ENCODE results near the gene NR2F6.

The NR2F6 gene

DNA sequence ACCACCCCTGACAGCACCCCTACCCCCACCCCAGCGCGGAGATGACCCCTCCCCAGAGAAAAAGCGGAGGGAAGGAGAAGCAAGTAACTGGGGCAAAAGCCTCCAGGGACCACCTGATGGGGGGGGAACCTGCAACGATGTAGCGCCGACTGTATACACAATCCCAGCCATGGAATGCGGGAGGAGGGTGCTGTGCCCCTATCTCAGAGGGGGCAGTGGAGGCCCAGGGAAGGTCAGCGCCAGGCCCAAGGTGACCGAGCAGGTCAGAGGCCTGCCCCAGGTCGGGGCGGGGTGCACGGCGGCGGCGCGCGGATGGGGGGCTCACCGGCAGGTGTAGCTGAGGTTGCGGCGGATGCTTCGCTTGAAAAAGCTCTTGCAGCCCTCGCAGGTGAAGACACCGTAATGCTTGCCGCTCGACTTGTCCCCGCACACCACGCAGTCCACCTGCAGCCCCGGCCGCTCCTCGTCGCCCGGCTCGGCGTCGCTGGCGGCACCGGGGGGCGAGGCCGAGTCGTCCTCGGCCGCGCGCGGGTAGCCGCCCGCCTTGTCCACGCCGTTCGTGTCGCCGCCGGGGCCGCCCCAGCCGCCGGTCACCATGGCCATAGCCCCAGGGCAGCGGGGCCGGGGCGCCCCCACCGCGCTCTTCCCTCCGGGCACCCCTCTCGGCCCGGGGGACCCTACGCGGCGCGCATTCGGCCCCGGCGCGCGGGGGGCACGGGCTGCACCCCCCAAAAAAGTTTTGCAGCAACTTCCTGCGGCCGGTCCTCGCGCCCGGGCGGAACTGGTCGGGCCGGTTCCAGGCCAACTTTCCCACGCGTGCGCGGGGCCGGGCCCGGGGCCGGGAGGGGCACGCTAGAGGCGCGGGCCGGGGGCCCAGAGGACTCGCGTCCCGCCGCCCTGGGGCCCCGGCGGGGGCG lies 843 bp downstream of the NR2F6 start:
- peak; percentile 63 for DNase-seq (ENCODE audit: low spot score)
- TF ChIP-seq, protein P1, sequence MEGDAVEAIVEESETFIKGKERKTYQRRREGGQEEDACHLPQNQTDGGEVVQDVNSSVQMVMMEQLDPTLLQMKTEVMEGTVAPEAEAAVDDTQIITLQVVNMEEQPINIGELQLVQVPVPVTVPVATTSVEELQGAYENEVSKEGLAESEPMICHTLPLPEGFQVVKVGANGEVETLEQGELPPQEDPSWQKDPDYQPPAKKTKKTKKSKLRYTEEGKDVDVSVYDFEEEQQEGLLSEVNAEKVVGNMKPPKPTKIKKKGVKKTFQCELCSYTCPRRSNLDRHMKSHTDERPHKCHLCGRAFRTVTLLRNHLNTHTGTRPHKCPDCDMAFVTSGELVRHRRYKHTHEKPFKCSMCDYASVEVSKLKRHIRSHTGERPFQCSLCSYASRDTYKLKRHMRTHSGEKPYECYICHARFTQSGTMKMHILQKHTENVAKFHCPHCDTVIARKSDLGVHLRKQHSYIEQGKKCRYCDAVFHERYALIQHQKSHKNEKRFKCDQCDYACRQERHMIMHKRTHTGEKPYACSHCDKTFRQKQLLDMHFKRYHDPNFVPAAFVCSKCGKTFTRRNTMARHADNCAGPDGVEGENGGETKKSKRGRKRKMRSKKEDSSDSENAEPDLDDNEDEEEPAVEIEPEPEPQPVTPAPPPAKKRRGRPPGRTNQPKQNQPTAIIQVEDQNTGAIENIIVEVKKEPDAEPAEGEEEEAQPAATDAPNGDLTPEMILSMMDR (IDR thresholded peaks at IDR 0.05; ENCODE audit: extremely low read depth, insufficient read depth, missing control alignments): no peak
- in situ Hi-C loops (cut with MboI; ENCODE audit: low pct_unique_long_range_greater_than_20kb, low sequenced_read_pairs, unreplicated experiment): no loop called here

DNA sequence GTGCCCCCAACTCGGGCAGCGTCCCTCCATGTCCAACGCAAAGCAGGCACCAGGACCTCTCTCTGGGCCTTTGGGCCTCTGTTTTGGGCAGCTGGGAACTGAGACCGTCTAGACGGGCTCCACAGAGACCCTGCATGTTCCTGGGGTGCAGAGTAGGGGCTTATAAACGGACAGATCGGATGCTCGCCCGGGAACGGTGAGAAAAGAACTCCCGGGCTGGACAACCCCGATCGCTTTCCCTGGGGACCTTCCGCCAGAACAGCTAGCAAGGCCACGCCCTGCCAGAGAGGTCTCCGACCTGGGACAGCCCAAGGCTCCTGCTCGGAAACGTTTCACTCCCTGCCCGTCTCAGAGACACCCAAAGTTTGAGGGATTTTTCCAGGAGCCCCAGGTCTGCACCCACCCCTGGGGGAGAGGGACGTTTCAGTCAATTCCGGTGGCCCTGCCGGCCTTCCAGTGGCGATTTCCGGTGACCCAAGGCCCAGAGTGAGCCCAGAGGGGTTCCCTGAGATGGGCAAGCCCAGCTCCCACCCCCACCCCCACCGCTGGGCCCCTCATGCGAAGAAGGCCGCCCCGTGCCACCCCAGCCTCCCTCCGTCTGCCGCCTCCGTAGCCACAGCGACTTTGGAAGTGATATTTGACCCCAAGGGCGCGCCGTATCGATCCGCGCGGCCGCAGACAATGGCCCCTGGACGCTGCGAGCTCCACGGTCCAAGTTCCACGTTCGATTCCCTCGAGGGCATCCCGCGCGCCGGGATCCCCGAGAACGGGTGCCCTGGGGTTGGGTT lies 1.7 kb downstream of the NR2F6 start:
- in situ Hi-C loops (cut with MboI; ENCODE audit: low pct_unique_long_range_greater_than_20kb, low sequenced_read_pairs, unreplicated experiment): no loop called here
- TF ChIP-seq, protein P1 (IDR thresholded peaks at IDR 0.05; ENCODE audit: extremely low read depth, insufficient read depth, missing control alignments): no peak
- DNase-seq (ENCODE audit: low spot score): no peak

DNA sequence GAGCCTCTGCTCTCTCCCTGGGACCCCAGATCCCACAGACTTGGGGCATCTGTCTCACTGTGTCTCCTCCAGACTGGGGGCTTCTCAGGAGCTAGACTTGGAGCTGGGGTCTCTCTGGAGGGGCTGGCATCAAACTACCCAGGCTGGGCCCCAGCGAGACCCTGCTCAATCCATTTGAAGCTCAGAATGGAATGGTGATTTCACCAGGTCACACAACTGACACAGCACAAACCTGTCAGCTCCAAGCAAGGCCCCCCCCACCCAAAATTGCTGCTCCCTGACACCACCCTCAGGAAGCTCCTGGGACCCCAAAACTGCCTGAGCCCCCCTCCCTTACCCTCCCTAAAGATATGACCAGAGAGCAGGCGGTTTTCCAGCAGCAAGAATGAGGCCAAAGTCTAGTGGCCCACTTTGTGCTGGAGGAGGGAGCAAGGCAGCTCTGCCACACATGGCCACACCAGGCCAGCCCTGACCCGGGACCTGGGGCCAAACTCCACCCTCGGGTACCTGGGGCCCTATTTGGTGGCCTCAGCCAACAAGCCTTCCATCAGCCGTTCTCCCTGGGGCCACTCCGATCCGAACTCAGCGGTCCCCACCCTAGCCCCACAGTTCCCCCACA lies 2.4 kb downstream of the NR2F6 start:
- no peak for DNase-seq (ENCODE audit: low spot score)
- in situ Hi-C loops (cut with MboI; ENCODE audit: low pct_unique_long_range_greater_than_20kb, low sequenced_read_pairs, unreplicated experiment): no loop called here

DNA sequence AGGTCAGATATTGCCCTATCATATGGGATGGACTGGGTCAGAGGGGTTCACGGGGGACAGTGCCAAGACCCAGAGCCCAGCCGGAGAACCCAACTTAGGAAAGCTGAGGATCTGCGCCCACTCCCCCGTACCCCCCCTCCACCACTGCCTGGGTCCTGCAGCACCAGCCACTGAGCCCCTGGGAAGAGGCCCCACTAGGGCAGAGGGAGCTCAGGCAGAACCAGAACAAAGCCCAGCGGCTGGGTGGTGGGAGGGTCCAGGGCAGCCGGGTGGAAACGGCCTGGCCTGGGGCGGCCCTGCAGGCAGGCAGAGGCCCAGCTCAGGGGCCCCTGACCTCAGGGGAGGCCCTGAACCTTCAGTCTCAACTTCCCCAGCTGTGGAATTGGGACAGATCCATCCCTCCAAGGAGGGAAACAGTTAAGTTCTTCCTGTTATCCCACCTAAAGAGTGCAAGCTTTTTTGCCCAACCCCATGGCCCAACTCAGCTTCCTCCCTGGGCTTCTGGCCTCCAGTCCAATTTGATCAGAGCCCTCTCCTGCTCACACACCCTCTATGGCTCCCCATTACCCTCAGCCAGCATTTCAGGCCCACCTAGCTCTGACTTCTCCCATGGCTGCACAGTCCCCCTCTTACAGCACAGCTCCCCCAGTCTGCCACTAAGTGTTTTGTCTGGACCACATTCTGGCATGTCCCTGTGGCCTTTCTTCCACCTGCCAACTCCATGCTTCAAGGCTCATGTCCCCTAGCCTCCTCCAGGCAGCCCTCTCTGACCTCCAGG lies 3.1 kb downstream of the NR2F6 start:
- in situ Hi-C loops (cut with MboI; ENCODE audit: low pct_unique_long_range_greater_than_20kb, low sequenced_read_pairs, unreplicated experiment): no loop called here
- no peak for DNase-seq (ENCODE audit: low spot score)
- TF ChIP-seq, protein P1 (IDR thresholded peaks at IDR 0.05; ENCODE audit: extremely low read depth, insufficient read depth, missing control alignments): no peak

More for the DNA sequence above, 2.4 kb downstream of the NR2F6 start:
- TF ChIP-seq, protein P1 (IDR thresholded peaks at IDR 0.05; ENCODE audit: extremely low read depth, insufficient read depth, missing control alignments): no peak

DNA sequence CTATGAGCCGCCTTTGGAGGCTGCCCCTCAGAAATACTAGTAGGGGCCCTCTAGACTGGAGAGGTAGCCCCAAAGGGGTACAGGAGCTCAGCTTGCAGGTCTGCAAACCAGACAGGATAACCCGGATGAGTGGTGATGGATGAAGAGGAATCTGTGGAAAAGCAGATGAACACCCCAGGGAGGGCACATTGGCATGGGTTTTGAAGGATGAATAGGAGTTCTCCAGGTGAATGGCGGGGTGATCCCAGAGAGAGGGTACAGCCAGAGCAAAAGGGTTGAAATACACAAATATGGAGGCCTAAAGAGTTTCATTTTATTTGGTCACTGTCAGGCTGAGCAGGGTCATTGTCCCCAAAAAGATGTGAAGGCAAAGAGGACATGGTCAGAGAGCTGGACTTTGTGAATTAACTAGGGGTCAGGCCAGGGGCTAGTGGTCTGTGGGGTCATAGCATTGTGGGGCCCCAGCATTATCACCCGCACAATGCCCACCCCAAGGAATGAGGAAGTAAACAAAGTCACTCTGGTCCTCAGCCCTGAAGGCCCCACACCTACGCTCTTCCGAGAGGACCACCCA lies 4.8 kb downstream of the NR2F6 start:
- no peak for DNase-seq (ENCODE audit: low spot score)
- TF ChIP-seq, protein P1 (IDR thresholded peaks at IDR 0.05; ENCODE audit: extremely low read depth, insufficient read depth, missing control alignments): no peak
- in situ Hi-C loops (cut with MboI; ENCODE audit: low pct_unique_long_range_greater_than_20kb, low sequenced_read_pairs, unreplicated experiment): no loop called here
